Stimulated activated CD4-positive, alpha-beta T cell treated with anti-CD3 and anti-CD28 coated beads, Interleukin-4, amount 100 ng/mL, for 24 hours (primary cell): ENCODE results near the gene NTNG2.
"Not testable (repeated sequence)": the region's sequence is repeated elsewhere in the genome, so short reads cannot be mapped to it uniquely, and the experiment has no call there.

Experiments
- DNase-seq: peaks from one replicate; pipeline ENCODE4 v3.0.0-alpha.2; 2020

NTNG2 gene

DNA sequence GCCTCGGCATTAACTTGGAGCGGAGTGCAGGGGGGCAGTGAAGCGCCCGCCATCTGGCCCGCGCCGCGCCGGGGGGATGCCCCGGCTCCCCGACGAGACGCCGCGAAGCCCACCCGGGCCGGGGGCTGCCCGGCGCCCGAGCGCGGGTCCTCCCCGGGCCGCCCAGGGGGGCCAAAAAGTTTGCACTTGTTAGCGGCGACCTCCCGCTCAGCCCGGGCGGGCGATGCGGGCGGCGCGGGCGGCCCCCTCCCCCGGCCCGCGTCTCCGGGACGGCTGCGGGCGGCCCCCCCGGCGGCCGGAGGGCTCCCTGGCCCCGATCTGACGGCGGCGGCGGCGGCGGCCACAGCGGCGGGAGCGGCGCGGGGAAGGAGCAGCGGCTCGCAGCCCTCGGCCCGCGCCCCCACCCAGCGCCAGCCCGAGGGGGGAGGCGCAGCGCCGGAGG is at the start of gene NTNG2:
Gene NTNG2, plus strand, starts transcription at position 316 of the 442 bp plus-strand sequence. CDS start 4,774 bp downstream, outside the sequence.
- DNase-seq = no peak

GRCh38 chr9:132114102-132114707 is 47.7 kb upstream of the NTNG2 start:
- DNase-seq = peak; percentile 19

DNA sequence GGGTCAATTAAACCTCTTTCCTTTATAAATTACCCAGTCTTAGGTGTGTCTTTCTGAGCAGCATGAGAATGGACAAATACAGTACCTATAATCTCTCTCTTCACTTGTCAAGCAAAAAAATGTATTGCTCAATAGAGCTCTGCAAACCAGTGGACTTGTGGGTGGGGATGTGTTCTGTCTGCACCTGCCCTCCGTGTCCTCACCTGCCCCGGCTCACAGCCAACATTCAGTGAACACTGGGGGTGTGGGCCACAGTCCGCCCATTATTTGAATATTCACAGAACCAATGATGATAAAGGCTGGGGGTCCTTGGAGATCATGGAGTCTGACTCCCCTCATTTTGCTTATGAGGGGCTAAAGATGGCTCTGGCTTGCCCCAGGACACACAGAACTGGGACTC is 45.3 kb upstream of the NTNG2 start:
- no peak for DNase-seq

DNA sequence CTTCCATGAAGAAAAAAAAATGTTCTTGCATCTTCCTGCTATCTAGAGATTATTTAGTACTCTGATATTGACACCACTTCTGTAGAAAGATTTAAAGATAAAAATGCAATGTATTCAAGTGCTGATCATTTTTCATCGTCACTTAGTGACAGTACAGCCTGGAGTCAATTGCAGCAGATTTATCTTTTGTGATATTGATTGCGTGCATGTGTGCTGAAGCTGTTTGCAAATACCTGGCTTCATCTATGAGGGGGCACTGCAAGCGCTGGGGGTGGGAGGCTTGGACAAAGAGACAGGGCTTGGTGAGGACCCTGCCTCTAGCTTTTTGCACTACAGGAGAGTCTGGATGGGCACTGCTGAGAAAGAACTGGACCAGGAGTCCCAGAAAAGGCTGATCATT is 44.2 kb upstream of the NTNG2 start:
- DNase-seq = no peak

DNA sequence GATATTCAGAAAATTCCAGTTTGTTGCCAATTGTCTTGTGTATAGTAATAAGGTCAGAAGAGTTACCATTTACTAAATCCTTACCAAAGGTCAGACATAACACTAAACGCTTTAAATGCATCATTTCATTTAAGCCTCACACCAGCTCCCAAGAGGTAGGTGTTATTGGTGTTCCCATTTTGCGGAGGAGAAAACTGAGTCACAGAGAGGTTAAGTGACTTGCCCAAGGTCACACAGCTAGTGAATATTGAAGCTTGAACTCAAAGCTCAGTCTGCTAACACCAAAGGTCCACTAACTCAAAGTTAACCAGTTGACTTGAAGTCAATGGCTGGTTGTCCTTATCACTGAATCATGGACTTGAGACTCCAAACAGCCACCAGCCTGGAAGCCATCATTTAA is 40.8 kb upstream of the NTNG2 start:
- no peak for DNase-seq

DNA sequence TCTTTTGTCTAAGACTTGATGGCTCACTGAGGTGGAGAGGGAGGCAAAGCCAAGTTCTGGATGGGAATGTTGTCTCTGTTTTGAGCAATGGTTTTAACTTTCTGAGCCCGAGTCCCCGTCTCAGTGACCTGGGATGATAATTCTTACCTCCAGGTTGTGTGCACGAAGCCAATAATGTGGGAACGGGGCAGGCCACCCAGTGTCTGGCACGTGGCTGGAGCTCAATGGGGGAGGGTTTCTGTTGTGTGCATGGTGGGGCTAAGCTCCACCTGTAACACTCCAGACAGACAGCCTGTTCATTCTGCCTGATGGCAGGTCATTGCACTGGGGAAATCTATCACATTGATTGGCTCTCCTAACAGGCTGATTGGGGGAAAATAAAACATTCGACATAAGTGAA is 37.1 kb upstream of the NTNG2 start:
- DNase-seq = no peak

DNA sequence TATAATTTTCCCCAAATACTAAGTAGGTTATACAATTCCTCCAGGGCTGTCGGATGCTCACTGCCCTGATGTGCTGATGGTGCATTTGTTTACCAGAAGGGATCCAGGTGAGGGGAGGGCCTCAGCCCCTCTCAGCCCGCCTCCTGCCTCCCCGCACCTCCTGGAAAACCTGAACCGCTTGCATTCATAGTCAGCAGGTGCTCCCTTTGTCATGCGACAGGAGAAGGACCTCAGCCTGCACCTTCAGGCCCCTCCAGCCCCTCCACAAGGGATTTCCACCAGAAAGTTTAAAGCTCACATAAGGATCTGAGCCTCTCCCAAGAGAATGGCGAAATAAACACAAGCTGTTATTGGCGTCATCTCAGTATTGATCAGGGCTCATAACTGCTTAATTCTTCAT is 36.5 kb upstream of the NTNG2 start:
- no peak for DNase-seq

DNA sequence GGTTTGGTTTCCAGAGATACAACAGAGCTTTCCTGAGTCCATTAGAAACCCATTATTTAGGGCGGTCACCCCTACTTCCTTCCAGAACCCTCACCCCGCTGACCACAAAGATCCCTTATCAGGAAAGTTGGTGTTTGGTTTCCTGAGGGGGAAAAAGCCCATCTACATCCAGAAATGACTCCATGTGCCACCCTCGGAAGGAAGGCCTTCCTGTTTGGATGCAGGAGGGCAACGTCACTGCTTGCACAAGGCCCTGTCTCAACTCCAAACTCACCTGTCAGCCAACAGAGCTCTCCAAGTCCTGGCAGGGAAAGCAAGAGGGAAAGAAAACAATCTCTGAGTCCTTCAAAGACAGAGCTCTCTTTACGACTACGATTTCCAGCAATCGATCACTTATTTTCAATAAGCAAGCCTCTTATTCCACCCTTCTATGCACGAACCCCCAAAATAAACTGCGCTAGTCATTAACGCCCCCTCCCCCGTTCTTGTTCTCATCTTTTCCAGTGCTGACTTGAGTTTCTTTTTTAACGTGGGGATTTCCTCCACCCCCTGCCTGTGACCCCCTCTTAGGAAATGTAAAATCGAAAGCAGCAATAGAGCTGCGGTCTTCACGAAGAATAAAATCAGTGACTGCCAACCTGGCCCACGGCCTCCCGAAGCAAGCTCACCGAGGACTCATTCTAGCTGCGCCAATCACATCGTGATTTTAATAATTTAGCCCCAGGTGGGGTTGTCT is 35.7 kb upstream of the NTNG2 start:
- DNase-seq = peak; percentile 28

DNA sequence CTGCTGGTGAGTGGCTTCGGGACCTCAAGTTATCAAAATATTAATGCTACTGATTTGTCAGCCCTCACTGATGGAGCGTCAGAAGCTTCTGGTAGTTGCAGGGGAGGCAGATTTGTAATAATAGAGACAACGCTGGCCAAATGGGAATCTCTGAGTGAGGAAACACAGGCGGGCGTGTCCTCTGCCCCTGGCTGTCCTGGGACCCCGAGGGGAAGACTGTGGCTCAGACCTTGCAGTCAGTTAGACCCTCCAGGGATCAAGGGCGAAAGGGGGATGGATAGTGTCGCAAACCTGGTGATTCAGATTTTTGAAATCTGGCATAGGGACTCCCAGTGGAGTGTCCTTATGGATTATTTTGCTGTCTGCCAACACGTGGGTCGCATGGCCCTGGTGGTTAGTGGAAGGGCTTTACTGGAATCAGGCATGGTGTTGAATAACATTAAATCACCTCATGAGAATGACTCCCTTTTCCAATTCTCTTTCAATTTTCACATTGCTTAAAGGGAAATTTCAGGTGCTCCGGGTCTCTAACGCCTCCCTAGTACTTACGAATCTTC is 35.1 kb upstream of the NTNG2 start:
- DNase-seq = no peak

DNA sequence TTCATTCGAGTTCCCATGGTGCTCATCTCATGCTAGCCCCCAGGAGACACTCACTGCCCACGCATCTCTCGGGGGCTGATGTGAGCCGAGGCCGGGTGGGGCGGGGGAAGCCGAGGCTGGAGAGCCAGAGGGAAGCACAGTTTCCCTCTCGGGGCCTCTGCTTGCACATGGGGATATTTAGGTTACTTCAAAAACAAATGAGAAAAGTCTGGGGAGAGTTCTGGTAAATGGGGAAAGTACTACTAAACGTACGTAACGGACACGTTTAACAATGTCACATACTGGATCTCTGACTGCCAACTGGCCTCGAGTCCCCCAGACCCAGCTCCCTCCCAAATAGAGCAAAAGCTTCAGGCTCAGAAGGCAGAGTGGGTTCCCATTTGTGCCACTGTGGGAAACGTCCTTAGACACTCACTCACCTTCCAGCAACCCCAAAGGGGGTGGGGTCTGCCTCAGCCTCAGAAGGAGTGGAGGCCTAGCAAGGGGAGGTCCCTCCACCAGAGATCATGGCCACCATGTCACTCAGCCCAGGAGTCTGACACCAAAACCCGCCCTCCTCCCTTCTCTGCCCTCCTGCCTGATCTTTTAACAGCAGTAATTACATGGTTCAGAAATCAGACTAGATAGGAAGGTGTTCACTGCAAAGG is 33.8 kb upstream of the NTNG2 start:
- DNase-seq = no peak

GRCh38 chr9:132129535-132129934 is 32.3 kb upstream of the NTNG2 start:
- no peak for DNase-seq

DNA sequence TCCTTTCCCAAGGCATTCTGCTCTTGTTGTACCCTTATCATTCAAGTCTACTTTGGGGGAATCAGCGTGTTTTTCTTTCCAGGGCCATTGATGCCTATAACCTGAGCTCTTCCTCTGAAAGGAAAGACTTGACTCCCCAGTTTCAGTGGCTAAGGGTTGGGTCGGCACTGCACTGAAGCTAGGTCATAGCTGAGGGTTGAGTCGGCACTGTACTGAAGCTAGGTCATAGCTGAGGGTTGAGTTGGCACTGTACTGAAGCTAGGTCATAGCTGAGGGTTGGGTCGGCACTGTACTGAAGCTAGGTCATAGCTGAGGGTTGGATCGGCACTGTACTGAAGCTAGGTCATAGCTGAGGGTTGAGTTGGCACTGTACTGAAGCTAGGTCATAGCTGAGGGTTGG is 27.8 kb upstream of the NTNG2 start:
- not testable (repeated sequence) for DNase-seq

DNA sequence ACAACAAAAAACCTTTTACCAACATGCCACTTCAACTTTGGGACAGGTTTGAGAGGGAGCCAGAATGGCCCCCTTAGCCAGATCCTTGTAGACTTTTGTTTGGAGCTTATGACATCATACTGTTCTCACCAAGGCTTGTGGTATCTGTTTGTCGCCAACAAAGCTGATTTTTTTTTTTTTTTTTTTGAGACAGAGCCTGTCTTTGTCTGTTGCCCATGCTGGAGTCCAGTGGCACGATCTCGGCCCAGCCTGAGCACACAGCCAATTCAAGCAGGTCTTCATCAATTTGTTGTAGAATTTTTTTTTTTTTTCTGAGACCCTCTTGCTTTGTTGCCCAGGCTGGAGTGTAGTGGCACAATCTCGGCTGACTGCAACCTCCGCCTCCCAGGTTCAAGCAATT is 26.4 kb upstream of the NTNG2 start:
- DNase-seq = no peak

GRCh38 chr9:132136151-132136780 is 25.6 kb upstream of the NTNG2 start:
- DNase-seq = no peak

DNA sequence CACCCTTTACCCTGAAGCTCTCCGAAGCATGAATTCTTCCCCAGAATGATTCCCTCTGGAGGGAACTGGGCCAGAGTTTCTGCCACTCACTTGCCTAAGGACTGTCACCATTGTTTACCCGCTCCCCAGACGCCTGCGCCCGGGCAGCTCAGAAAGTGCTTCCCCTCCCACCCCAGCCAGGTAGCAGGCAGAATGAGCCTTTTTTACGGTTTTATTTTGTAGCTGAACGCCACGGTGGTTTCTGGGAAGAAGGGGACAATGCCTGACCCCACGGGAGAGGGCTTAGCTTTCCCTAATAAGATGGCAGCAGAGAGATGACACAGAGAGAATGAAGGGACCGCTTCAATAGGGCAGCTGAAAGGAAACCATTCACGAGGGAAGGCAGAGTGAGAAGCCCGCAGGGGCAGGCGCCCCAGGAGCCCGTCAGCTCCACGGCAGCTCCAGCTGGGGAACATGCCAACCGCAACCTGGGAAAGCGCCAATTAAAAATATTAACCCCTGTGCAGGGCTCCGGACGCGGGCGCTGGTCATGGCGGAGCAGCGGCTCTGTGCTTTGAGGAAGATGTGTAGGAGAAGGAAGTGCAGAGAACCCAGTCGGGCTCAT is 20.4 kb upstream of the NTNG2 start:
- no peak for DNase-seq

GRCh38 chr9:132141948-132142594 is 19.8 kb upstream of the NTNG2 start:
- no peak for DNase-seq

- DNase-seq = no peak
These were observed 18.9 kb upstream of the NTNG2 start for GRCh38 chr9:132142924-132143323.

DNA sequence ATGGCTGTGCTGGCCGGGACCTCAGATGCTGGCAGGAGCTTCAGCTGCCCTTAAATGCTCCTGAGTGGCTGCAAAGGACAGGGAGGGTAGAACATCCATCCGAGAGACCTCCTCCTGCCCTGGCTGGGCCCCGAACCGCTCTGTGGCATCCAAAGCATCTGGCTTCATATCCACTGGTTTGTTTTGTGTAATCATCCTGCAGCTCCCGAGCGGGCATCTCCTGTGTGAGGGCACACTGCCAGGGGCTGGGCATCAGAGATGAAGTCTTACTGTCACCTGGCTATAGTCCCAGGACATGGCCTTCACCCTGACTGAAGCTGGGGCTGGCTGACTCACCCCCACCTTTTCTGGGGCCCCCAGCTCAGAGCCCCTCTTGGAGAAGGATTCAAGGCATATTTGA is 18.5 kb upstream of the NTNG2 start:
- DNase-seq = no peak

DNA sequence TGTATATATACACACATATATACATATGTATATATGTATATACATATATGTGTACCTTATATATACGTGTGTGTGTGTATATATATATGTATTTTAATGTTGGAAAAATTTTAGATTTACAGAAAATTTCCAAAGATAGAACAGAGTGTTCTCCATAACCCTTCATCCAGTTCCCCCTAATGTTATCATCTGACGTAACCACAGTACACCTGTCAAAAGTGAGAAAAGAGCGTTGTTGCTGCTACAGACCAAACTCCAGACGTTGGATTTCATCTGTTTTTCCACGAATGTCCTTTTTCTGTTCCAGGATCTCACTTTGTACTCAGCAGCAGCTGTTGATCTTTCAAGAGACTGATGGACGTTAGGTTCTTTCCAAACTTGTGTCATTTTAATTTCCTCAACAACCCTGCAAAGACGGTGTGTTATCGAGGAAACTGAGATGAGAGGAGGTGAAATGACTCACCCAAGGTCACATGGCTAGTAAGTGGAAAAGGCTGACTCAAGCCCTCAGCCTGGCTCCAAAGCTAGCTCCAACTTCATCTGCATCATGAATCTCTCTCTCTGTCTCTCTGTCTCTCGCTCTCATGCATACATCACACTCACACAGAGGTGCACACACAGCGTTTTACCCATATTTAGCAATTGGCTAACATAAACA is 17.0 kb upstream of the NTNG2 start:
- DNase-seq = peak; percentile 35

DNA sequence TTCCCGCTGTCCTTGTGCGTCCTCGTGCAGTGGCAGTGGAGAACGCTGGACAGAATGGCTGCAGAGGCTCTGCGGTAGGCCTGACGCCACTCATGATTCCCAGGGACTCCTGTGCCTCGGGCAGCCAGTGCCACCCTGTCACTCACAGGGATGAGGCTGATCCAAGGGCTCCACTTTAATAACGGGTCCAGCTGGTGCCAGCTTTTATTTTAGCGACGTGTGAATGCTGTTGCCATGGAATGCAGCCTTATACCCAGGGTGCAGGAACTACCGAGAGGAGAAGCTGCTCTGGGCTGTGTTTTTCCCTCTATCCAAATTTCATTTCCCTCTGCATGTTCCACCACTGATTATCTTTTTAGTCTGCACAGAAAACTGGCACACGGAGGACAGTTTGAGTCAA is 15.8 kb upstream of the NTNG2 start:
- no peak for DNase-seq

DNA sequence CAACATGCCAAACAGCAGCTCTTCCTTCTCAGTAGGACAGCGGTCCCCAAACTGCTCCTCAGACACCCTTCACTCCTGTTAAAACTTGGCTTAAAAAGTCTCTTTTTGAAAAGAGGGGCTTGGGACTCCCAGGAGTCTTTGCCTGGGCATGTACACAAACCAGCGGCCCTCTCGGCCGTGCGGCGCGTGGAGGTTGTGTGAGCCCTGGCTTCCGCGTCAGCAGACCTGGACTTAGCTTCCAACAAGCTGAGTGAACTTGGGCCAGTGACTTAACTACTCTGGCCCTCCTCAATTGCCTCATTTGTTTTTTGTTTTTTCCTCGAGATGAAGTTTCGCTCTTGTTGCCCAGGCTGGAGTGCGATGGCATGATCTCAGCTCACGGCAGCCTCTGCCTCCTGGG is 15.3 kb upstream of the NTNG2 start:
- DNase-seq = no peak

GRCh38 chr9:132147331-132147730 is 14.5 kb upstream of the NTNG2 start:
- DNase-seq = no peak
